ENCODE data around the gene SWI5. TPM values are rescaled to one million over a fixed set of nuclear protein-coding genes. Genes with fewer than 3 reads are reported as not detected.

SWI5 gene
- total and polyA plus RNA-seq, 9 of the 15 experiments (the other 6 are each of a cell fraction or from before 2014, with no cell fraction given): 62.8 to 133 (median 95.9) TPM

DNA sequence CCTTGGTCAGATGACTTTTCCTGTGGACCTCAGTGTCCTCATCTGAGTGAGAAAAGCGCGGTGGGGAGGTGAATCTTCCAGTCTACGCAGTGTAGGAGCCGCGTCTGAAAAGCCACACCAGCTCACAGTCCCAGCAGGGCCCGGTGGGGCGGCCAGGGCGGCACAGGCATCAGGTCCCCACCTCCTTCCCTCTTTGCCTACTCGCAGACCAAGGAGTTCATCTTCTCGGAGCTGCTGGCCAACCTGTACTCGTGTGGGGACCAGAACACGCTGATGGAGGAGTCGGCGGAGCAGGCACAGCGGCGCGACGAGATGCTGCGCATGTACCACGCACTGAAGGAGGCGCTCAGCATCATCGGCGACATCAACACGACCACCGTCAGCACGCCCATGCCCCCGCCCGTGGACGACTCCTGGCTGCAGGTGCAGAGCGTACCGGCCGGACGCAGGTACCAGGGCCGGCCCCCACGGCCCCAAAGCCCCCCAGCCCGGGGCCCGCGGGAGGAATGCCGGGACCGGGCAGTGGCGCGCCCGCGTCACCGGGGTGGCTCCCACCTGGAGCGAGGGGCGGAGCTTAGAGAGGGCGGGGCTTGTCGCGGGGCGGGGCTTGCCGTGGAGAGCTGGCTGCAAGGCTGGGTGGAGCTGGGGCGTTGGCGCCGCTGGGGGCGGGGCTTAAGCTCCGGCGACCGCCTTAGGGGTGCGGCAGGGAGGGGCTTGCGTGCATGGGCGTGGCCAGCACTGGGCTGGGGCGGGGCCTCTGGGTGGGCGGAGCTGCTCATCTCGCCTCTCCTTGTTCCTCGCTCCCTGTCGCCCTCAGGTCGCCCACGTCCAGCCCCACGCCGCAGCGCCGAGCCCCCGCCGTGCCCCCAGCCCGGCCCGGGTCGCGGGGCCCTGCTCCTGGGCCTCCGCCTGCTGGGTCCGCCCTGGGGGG, 25.9 kb upstream of the SWI5 start (continued):
- TF ChIP-seq, protein P1, sequence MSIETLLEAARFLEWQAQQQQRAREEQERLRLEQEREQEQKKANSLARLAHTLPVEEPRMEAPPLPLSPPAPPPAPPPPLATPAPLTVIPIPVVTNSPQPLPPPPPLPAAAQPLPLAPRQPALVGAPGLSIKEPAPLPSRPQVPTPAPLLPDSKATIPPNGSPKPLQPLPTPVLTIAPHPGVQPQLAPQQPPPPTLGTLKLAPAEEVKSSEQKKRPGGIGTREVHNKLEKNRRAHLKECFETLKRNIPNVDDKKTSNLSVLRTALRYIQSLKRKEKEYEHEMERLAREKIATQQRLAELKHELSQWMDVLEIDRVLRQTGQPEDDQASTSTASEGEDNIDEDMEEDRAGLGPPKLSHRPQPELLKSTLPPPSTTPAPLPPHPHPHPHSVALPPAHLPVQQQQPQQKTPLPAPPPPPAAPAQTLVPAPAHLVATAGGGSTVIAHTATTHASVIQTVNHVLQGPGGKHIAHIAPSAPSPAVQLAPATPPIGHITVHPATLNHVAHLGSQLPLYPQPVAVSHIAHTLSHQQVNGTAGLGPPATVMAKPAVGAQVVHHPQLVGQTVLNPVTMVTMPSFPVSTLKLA (conservative IDR thresholded peaks at IDR 0.05): no peak
- TF ChIP-seq ARID1B (IDR thresholded peaks at IDR 0.05) (no peak), NRF1 (conservative IDR thresholded peaks at IDR 0.05 in 1 of 2, IDR thresholded peaks at IDR 0.05 in 1 of 2) (peak; percentile 94 to 95), LCOR (CRISPR knock-in tag; IDR thresholded peaks at IDR 0.05) (no peak), ZNF780A (CRISPR knock-in tag; IDR thresholded peaks at IDR 0.05) (no peak), ZSCAN29 (IDR thresholded peaks at IDR 0.05) (peak; percentile 94), RAD51 (IDR thresholded peaks at IDR 0.05; ENCODE audit: borderline replicate concordance, low read depth) (no peak), RBM15 (IDR thresholded peaks at IDR 0.05; ENCODE audit: insufficient read depth, low read length) (no peak), OTX1 (CRISPR knock-in tag; IDR thresholded peaks at IDR 0.05) (no peak), ZFPM2 (CRISPR knock-in tag; IDR thresholded peaks at IDR 0.05) (peak; percentile 76; the same call in 1 of the 2 replicates), EZH2 (IDR thresholded peaks at IDR 0.05; ENCODE audit: borderline replicate concordance, low read depth, low read length) (no peak)
- TF ChIP-seq, protein P2, sequence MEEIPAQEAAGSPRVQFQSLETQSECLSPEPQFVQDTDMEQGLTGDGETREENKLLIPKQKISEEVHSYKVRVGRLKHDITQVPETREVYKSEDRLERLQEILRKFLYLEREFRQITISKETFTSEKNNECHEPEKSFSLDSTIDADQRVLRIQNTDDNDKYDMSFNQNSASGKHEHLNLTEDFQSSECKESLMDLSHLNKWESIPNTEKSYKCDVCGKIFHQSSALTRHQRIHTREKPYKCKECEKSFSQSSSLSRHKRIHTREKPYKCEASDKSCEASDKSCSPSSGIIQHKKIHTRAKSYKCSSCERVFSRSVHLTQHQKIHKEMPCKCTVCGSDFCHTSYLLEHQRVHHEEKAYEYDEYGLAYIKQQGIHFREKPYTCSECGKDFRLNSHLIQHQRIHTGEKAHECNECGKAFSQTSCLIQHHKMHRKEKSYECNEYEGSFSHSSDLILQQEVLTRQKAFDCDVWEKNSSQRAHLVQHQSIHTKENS (CRISPR knock-in tag; IDR thresholded peaks at IDR 0.05): no peak
- TF ChIP-seq, protein P3, sequence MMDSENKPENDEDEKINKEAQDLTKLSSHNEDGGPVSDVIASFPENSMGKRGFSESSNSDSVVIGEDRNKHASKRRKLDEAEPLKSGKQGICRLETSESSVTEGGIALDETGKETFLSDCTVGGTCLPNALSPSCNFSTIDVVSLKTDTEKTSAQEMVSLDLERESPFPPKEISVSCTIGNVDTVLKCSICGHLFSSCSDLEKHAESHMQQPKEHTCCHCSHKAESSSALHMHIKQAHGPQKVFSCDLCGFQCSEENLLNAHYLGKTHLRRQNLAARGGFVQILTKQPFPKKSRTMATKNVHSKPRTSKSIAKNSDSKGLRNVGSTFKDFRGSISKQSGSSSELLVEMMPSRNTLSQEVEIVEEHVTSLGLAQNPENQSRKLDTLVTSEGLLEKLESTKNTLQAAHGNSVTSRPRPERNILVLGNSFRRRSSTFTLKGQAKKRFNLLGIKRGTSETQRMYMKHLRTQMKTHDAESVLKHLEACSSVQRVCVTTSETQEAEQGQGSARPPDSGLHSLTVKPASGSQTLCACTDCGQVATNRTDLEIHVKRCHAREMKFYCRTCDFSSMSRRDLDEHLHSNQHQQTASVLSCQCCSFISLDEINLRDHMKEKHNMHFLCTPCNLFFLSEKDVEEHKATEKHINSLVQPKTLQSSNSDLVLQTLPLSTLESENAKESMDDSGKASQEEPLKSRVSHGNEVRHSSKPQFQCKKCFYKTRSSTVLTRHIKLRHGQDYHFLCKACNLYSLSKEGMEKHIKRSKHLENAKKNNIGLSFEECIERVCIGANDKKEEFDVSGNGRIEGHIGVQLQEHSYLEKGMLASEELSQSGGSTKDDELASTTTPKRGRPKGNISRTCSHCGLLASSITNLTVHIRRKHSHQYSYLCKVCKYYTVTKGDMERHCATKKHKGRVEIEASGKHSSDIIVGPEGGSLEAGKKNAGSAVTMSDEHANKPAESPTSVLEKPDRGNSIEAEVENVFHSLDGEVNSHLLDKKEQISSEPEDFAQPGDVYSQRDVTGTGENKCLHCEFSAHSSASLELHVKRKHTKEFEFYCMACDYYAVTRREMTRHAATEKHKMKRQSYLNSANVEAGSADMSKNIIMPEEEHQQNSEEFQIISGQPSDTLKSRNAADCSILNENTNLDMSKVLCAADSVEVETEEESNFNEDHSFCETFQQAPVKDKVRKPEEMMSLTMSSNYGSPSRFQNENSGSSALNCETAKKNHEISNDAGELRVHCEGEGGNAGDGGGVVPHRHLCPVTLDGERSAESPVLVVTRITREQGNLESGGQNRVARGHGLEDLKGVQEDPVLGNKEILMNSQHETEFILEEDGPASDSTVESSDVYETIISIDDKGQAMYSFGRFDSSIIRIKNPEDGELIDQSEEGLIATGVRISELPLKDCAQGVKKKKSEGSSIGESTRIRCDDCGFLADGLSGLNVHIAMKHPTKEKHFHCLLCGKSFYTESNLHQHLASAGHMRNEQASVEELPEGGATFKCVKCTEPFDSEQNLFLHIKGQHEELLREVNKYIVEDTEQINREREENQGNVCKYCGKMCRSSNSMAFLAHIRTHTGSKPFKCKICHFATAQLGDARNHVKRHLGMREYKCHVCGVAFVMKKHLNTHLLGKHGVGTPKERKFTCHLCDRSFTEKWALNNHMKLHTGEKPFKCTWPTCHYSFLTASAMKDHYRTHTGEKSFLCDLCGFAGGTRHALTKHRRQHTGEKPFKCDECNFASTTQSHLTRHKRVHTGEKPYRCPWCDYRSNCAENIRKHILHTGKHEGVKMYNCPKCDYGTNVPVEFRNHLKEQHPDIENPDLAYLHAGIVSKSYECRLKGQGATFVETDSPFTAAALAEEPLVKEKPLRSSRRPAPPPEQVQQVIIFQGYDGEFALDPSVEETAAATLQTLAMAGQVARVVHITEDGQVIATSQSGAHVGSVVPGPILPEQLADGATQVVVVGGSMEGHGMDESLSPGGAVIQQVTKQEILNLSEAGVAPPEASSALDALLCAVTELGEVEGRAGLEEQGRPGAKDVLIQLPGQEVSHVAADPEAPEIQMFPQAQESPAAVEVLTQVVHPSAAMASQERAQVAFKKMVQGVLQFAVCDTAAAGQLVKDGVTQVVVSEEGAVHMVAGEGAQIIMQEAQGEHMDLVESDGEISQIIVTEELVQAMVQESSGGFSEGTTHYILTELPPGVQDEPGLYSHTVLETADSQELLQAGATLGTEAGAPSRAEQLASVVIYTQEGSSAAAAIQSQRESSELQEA (IDR thresholded peaks at IDR 0.05; ENCODE audit: low read depth): no peak; the same call in 1 of the 2 replicates
- TF ChIP-seq, protein P4, sequence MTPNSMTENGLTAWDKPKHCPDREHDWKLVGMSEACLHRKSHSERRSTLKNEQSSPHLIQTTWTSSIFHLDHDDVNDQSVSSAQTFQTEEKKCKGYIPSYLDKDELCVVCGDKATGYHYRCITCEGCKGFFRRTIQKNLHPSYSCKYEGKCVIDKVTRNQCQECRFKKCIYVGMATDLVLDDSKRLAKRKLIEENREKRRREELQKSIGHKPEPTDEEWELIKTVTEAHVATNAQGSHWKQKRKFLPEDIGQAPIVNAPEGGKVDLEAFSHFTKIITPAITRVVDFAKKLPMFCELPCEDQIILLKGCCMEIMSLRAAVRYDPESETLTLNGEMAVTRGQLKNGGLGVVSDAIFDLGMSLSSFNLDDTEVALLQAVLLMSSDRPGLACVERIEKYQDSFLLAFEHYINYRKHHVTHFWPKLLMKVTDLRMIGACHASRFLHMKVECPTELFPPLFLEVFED (CRISPR knock-in tag; conservative IDR thresholded peaks at IDR 0.05): no peak
